ENCODE results near the gene IER2.

IER2 gene

DNA sequence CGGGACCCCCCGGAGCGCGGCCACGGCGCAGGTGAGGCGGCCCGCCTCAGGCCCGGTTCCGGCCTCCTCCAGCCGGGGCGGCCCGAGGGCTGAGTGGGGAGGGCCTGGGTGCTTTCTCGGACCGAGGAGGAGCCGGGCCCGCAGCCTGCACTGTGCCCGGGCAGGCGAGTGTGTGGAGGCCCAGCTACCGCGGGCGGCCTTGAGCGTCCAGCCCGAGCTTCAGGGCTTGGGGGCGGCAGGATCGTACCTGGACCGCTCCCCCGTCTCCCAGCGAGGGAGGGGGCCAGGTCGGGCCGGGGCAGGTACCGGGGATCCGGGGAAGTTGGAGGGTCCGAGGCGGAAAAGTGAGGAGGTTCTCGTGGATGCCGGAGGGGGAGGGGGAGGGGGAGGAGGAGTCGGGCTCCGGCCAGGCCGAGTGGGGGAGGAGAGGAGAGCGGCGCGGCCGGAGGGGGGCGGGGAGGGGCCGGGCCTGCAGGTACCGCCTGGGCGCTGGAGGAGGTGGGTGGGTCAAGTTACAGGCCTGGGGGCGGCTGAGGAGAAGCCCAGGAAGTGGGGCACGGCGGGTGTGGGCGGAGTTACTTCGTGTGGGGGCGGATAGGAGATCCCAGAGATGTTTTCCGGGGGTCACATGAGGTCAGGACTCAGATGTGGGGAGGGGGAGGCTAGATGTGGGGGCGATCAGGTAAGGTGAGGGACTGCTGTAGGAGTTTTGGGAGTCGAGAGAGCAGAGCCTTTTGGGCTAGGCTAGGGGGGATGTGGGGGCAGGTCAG, 31.6 kb upstream of the IER2 start:
- DNase-seq (ENCODE audit: low read depth in 2 of 2) = no peak

DNA sequence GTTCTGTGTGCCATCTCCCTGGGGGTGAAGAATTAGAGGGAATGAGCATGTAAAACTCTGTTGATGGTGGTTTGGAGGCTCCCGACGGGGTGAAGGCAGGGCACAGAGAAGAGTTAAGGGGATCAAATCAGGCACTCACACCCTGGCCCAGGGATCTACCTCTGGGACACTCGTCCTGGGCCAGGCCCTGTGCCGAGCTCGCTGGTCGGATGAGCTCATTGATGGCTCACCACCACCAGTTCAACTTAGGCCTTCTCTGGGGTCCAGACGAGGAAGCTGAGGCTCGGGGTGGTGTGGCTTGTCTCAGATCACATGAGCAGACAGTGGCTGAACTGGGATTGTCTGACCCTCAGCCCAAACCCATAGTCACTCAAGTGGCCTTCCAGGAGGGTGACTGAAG, 30.6 kb upstream of the IER2 start:
- no peak for DNase-seq (ENCODE audit: low read depth in 2 of 2)

DNA sequence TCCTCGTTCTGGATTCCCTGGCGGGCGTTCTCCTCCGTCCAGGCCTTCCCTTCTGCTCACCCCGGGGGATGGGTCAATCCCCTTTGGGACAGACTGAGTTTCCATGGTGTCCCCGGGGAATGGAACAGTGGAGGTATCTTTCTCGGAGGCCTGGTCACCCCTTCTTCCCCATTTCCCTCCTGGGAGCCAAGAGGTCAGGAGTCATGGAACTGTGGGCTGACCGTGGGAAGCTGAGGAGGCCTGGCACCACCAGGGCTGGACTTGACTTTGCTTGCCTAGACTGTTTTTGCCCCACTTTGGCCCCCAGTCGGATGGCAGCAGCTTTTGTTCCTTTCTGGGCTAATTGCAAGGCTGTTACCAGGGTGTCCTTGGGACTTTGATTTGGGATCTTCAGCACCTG, 30.2 kb upstream of the IER2 start:
- DNase-seq (ENCODE audit: low read depth in 2 of 2) = no peak

DNA sequence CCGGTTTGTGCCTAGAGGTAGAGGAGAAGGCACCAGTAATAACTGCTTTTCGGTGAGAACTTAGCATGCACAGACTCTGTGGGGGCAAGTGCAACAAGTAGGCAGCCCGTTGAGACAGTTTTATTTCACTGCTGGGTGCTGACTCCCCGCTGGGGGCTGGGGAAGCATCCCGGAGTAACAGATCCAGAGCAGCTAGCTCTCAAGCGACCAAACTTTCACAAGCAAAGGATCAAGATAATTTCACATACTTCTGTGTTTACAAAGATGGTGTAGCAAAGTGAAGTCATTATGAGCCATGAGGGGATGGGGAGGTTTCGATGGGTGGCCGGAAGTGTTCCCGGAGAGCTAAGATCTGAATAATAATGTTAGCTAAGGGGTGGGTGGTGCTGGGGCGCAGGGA, 29.4 kb upstream of the IER2 start:
- no peak for DNase-seq (ENCODE audit: low read depth in 2 of 2)

DNA sequence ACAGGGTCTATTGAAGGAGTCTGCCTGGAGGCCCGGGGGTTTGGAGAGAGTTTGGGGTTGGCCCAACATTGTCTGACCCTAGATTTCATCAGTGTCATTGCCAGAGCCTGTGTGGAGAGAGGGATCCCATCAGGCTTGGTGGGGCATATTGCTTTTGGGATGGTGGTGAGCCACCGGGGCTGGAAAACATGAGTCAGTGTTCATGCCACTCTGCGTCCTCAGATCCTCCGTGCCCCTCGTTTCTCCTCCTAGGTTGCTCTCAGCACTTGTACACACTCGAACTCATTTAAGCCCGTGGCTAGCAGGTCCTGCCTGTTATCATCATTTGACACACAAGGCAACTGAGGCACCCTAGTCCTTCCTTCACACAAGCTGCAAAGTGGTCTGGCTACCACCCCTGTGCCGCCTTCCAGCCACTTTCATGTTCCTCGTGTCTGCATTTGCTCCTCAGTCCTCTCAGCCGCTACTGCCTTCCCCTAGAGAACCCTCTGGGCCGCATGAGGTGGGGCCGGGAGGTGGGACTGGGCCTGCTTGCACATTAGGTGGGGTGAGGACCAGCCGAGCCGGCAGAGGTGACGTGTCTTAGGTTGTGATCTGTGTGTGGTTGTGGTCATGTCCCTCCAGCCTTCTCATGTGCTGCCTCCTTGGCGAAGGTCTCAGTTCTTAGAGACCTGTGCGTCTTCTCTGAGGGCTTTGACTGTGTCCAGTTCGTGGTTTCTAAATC, 28.5 kb upstream of the IER2 start:
- DNase-seq (ENCODE audit: low read depth in 2 of 2) = no peak

DNA sequence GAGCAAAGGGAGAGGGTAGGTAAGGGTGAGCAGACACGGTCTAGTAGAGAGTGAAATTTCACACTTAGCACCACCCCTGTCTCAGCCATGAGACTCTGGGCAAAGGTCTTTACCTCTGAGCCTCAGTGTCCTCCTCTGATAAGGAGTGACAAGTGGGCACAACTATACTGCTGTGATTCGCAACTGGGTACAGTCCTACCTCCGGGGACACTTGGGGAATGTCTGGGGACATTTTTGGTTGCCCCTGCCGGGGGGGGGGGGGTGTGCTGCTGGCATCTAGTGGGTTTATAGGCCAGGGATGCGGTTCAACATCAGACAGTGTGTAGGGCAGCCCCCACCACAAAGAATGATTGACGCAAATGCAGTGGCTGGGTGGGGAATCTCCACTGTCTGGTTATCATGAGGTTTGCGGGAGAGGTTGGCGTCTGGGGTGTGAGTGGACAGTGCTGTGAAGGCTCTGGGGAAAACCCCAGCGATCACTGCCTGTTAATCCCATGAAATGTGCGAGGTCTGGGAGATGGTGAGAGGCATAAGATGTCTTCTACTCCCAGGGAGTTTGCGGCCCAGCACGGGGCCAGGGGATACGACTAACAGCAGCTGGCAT, 27.8 kb upstream of the IER2 start:
- no peak for DNase-seq (ENCODE audit: low read depth in 2 of 2)

DNA sequence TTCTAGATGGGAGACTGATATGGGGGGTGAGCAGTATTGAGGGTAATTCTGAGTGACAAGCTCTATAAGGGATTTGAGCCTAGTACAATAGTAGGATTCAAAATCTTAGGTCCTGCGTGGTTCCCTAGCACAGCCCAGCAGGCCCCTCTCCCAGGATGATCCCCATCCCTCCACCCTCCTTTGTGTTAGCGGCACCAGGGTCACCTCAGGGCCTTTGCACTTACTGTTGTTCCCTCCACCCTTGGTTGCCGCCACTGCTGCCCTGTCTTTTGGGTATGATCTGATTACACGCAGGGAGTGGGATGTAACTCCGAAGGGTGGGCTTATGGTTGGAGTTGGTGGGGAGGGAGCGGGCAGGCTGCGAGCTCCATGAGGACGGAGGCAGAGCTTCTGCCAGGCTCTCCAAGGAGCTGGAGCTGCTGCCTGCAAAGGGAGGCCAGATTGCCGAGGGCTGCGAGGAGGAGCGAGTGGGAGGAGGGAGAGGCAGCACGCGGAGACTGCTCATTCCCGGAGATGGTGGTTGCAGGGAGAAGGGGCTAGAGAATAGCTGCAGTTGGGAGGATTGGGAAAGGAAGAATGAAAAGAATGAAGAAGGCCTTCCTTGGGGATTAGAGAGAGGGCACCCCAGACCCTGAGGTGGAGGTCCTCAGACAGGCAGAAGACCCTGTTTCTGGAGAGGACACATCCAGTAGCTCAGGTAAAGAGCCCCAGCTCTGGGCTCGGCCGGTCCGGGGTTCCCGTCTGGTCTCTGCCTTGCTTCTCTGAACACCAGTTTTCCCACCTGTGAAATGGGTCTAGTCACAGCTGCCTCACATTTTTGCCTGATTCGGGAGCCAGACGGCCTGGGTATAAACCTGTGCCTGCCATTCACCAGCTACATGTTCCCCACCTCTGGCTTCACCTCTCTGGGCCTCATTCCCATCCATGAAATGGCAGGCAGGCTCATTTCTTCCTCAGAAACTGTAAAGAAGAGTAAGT, 26.9 kb upstream of the IER2 start:
- DNase-seq (ENCODE audit: low read depth in 2 of 2) = no peak

DNA sequence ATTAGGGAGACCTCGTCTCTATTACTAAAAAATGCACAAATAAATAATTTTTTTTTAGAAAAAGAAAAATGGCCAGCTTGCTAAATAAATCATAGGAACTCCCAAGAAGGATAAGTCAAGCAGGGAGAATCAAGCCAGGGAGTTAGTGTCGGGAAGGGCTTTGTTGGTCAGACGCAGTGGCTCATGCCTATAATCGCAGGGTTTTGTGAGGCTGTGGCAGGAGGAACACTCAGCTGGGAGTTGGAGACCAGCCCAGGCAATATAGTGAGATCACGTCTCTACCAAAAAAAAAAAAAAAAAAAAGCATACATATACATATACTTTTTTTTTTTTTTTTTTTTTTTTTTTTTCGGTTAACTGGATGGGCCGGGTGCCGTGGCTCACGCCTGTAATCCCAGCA, 23.2 kb upstream of the IER2 start:
- no peak for DNase-seq (ENCODE audit: low read depth in 2 of 2)

DNA sequence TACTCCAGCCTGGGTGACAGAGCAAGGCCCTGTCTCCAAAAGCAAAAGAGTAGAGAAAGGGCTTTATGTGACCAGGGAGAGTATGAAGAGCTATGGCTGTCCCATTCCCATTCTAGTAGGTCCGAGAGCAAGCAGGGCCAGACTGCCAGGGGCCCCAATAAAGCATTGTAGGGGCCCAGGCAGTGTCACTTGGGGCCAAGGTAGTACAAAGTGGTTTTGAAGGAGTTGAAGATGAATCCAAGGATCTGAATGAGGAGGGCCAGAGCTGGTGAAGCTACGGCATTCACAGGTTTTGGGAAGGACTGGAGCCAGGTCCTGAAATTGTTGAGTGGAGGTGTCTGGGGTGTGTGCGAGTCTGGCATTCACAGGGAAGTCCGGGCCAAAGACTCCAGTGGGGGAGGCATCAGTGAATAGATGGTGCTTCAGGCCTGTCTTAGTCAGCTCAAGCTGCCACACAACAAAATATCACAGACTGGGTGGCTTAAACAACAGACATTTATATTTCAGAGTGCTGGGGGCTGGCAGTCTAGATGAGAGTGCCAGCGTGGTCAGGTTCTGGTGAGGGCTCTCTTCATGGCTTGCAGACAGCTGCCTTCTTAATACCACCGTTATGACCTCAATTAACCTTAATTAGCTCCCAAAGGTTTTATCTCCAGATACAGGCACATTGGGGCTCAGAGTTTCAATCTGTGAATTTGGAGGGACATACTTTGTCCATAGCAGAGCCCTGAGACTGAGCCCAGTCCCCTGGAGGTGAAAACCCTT, 22.2 kb upstream of the IER2 start:
- DNase-seq (ENCODE audit: low read depth in 2 of 2) = no peak

DNA sequence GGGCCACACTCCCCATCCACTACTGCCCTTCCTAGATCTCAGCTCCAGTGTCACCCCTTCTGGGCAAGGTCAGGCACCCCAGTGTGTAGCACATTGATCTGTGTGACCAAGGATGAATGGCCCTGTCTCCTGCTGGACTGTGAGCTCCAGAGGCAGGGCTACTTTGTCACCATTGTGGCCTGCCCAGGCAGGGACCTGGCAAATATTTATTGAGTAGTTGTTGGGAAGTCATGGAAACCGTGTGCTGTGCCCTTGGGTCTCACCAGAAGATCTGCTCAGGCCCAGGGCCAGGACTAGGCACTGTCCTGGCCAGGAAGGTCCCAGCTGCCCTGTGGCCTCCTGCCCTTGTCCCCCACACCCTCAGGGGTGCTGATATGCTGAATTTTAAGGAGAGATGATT, 21.6 kb upstream of the IER2 start:
- DNase-seq (ENCODE audit: low read depth in 2 of 2) = no peak

DNA sequence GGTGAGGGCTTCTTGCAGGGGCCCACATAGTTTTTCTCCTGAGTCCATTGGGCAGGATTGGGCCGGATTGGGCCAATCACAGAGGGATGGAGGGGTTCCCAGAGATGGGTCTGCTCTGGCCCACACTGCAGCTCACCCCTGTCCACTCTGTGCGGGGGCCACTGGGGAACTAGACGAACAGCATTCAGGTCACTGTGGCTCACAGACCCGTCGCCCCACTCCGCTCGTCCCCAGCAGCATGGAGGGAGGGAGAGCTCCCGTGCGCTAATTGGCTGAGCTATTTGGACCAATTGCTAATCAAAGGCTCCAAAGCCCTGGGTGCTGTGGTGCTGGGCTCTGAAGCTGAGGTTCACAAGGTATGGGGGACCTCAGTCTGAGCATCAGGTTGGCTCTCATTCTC, 20.8 kb upstream of the IER2 start:
- no peak for DNase-seq (ENCODE audit: low read depth in 2 of 2)

DNA sequence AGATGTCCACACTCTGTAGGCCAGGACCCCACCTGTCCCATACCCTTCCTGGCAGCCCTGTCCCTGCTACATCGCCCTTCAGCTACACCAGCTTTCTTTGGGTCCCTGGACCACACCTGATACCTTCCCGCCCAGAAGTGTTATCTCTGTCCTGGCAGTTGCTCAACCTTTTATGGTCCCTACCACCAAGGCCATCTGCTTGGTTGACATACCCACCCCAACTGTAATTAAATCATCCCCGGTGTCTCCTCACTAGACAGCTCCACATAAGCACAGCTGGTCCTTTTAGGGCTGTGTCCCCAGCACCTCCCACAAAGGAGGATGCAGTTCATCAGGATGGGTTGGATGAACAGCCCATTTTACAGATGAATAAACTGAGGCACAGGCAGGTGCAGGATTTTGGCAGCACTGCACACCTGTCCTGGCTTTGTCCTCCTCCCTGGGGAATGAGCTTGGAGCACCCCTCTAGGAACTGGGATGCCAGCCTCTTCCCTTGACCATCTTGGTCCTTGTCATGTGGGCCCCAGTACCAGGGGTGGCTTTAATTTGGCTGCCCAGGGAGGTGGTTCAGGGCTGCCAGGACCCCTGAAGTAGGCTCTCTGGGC, 19.2 kb upstream of the IER2 start:
- no peak for DNase-seq (ENCODE audit: low read depth in 2 of 2)

DNA sequence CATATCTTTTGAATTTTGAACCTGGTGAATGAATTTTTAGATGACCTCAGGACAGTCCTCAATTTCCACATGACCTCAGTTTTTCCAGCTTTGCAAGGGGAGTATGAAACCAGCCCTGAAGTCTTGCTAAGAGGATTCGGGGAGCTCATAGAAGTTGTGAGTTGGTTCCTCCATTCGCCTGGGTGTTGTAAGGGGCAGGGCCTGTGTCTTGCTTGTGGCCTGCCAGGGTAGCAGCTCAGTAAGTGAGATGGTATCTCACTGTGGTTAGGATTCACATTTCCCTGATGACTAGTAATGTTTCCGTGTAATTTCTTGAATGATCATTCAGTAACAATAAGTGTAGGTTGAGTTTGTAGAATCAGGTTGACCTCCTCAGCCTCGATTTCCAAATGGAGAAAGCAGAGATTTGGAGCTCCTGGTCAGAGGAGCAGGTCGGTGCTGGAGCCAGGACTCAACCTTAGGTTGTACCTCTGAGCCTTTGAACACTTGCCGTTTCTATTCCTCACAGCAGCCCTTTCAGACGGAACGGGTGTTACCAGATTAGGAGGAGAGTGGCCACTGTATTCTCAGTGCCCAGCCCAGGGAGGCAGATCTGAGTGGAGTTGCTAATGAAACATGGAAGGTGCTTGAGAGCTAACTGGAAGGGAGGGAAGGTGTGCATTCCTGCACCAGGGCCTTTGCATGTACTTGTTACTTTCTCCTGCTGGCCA, 17.6 kb upstream of the IER2 start:
- peak in 1 of 2 donors; percentile 63 for DNase-seq (ENCODE audit: low read depth in 2 of 2)

DNA sequence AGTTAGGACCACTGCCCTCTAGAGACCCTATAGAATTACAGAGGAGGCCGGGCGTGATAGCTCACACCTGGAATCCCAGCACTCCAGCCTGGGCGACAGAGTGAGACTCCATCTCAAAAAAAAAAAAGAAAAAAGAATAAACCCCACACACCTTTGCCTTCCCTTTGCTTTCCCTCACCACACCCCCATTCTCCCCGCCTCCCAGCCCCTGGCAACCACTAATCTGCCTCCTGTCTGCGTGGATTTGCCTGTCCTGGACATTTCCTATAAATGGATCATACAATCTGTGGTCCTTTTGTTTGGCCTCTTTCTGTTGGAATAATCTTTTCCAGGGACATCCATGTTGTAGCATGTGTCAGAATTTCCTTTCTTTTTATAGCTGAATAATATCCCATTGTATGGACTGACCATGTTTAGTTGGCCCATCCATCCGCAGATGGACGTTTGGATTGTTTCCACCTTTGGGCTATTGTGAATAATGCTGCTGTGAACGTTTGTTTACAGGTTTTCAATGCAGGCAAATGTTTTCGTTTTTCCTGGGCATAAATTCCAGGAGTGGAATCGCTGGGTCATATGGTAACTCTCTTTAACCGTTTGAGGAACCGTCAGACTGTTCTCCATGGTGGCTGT, 16.9 kb upstream of the IER2 start:
- no peak for DNase-seq (ENCODE audit: low read depth in 2 of 2)

DNA sequence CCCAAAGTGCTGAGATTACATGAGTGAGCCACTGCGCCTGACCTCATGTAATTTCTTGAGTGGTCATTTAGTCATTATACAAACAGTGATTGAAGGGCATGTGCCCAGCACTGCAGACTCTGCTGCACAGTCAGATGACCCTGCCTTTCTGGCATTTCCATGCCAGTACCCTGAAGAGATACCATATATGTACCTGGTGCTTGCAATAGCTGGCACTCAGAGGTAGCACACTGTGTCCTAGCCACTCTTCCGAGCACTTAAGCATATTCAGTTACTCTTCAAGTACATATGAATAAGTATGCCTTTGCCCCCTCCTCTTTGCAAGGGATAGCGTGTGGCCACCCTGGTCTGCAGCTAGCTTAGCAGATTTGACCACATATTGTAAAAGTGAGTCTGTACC, 15.6 kb upstream of the IER2 start:
- DNase-seq (ENCODE audit: low read depth in 2 of 2) = no peak

DNA sequence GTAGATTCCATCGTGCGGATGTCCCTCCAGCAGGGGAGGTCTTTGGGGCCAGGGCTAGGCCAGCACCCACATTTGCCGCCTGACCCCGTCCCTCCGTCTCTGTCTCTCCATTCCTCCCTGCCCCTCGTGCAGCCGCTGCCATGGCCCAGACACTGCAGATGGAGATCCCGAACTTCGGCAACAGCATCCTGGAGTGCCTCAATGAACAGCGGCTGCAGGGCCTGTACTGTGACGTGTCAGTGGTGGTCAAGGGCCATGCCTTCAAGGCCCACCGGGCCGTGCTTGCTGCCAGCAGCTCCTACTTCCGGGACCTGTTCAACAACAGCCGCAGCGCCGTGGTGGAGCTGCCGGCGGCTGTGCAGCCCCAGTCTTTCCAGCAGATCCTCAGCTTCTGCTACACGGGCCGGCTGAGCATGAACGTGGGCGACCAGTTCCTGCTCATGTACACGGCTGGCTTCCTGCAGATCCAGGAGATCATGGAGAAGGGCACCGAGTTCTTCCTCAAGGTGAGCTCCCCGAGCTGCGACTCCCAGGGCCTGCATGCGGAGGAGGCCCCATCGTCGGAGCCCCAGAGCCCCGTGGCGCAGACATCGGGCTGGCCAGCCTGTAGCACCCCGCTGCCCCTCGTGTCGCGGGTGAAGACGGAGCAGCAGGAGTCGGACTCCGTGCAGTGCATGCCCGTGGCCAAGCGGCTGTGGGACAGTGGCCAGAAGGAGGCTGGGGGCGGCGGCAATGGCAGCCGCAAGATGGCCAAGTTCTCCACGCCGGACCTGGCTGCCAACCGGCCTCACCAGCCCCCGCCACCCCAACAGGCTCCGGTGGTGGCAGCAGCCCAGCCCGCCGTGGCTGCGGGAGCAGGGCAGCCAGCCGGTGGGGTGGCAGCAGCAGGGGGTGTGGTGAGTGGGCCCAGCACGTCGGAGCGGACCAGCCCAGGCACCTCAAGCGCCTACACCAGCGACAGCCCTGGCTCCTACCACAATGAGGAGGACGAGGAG, 14.8 kb upstream of the IER2 start:
- no peak for DNase-seq (ENCODE audit: low read depth in 2 of 2)

DNA sequence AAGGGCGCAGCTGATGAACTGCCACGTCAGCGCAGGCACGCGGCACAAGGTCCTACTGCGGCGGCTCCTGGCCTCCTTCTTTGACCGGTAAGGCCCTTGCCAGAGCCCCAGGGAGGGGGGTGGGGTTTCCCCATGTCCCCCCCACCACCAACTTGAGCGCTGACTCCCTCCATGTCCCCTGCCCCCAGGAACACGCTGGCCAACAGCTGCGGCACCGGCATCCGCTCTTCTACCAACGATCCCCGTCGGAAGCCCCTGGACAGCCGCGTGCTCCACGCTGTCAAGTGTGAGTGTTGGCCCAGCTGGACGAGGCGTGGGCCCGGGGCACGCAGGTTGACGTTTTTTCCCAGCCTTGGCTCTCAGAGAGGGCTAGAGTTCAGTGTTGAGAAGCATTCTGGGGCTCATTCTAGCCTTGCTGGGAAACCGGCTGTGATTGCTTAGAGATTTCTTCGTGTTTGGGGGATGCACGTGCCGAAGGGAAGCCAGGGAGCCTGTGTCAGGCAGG, 12.9 kb upstream of the IER2 start:
- no peak for DNase-seq (ENCODE audit: low read depth in 2 of 2)

Measured in activated CD8-positive, alpha-beta memory T cell treated with anti-CD3 and anti-CD28 coated beads for 4 hours (primary cell).